A673 (cell line): ENCODE measurements around the gene SPSB4.

Source experiments
- EZH2 ChIP-seq: fragments of 200-600 bp; sonication (generic); IDR thresholded peaks from 2 replicates; pipeline ENCODE4 v1.6.1; 2017; ENCODE audit warnings: borderline replicate concordance, low read depth, mild to moderate bottlenecking, mixed read lengths, antibody characterized with exemption, low read length; ENCODE audit not compliant: poor library complexity, severe bottlenecking
- TF ChIP-seq, protein P1 (sequence below): fragments of 300-800, 200-600 bp; sonication (generic); conservative IDR thresholded peaks from 2 replicates; pipeline ENCODE4 v1.5.1; 2017; ENCODE audit warnings: low read depth, mild to moderate bottlenecking, antibody characterized with exemption, low read length, moderate library complexity, mixed read lengths

DNA sequence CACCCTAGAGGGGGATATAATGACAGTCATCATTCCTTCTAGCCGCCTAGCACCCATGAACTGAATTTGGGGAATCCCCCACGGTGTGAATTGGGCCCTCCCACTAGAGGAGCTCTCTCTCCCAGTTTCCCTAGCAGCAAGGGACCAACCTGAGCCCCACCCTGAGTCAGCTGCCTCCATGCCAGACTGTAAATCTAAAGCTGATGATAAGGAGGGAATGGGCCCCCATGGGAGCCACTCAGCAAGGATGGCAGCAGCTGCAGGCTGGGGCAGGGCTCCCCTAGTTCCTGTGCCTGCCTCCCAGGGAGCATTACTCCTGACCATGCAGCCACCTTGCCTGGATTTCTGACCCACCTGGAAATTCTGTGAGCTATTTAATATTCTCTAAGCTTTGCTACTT is 123.5 kb downstream of the SPSB4 start:
- TF ChIP-seq, protein P1, sequence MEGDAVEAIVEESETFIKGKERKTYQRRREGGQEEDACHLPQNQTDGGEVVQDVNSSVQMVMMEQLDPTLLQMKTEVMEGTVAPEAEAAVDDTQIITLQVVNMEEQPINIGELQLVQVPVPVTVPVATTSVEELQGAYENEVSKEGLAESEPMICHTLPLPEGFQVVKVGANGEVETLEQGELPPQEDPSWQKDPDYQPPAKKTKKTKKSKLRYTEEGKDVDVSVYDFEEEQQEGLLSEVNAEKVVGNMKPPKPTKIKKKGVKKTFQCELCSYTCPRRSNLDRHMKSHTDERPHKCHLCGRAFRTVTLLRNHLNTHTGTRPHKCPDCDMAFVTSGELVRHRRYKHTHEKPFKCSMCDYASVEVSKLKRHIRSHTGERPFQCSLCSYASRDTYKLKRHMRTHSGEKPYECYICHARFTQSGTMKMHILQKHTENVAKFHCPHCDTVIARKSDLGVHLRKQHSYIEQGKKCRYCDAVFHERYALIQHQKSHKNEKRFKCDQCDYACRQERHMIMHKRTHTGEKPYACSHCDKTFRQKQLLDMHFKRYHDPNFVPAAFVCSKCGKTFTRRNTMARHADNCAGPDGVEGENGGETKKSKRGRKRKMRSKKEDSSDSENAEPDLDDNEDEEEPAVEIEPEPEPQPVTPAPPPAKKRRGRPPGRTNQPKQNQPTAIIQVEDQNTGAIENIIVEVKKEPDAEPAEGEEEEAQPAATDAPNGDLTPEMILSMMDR = no peak
- TF ChIP-seq EZH2 = no peak
